HG03457 (cell line): Measurements from ENCODE around the gene GAPDHS.

ENCODE experiments used
- ATAC-seq: cut with Tn5 transposase; IDR thresholded peaks from one replicate; pipeline ENCODE4 v1.9.1; 2021; ENCODE audit warnings: moderate number of reproducible peaks; ENCODE audit not compliant: unreplicated experiment

Gene GAPDHS

DNA sequence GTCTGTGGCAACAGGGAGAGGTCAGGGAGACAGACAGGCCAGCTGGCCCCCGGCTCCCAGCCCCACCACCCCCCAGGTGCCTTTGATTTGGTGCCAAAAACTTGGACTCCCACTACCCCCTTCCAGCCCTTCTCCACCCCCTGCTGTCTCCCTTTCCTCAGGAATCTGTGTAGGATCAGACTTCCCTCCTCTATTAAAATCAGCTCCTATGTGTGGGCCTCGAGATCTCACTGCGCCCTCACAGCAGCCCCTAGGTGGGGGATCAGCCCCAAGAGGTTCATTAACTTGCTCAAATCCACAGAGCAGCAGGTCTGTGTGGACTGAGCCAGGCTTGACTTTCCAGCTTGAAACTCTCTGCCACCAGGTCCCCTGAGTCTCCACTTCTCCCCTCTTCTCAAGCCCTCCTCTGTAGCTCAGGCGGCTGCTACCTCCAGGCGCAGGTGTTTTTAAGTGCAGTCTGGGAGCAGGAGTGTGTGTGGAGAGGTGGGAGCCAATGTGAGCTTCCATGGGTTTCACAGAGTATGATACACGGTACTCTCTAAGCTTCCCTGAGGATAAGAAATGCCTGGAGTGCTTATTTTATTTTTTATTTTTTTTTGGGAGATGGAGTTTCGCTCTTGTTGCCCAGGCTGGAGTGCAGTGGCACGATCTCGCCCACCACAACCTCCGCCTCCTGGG, 1.7 kb downstream of the GAPDHS start:
- ATAC-seq, result no peak

GRCh38 chr19:35539314-35539713, 6.1 kb downstream of the GAPDHS start:
- ATAC-seq, result no peak

GRCh38 chr19:35539850-35540249, 6.6 kb downstream of the GAPDHS start:
- ATAC-seq, result no peak

DNA sequence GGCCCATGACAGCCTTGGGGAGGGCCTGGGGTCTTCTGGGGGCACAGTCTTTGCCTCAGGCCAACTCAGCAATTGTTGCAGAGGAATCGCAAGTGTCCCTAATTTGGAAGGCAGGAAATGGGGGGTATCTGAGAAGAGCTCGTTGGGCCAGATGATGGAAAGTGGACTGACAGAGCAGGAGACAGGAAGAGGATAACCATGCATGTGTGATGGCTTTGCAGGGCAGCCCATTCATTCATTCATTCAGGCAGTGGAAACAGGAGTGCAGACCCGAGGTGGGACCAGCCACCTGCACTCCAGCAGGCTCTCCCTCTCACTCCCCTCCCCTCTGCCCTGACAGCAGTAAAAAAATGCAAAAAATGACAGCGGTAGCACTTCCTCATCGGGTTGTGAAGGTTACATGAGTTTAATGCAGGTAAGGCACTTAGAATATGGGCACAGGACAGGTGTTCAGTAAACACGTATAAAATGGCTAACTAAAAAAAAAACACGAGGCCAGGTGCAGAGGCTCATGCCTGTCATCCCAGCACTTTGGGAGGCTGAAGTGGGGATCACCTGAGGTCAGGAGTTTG, 7.2 kb downstream of the GAPDHS start:
- ATAC-seq, result no peak

- no peak for ATAC-seq
These were observed 9.0 kb downstream of the GAPDHS start for GRCh38 chr19:35542209-35542608.

- ATAC-seq, result no peak
These were observed 10.2 kb downstream of the GAPDHS start for GRCh38 chr19:35543280-35544109.

DNA sequence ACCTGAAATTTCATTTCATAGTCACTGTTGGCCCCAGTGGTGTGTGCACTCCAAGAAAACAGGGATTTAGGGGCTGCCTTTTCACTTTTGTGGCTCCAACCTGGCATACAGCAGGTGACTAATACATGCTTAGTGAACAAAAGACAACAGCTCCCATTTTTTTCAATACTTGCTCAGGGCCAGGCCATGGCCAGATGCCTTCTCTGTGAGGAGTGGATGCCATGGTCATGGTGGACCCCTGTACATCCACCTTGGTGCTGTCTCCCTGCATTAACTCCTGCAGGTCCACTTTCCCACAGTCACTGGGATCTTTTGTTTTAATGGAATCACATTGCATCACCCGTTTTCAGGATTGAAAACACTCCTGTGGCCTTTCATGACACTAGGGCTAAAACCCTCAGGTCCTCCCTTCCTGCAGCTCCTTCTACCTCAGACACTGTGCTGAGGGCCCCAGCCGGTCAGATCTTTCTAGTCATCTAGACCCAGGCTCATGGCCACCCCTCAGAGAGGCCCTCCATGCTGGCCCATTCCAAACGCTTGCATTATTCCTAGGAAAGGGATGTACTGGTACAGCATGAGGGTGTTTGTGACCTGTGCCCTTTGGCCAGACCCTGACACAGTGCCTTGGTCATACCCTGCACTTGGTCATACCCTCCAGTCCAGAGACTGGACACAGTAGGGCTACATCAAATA, 11.0 kb downstream of the GAPDHS start:
- no peak for ATAC-seq

GRCh38 chr19:35545001-35545854, 12.0 kb downstream of the GAPDHS start, which contains the start of gene TMEM147:
TSS of gene TMEM147 (plus strand) at chr19:35545626. CDS start at chr19:35545740, 114 bp downstream.
- peak; percentile 59 for ATAC-seq

- no peak for ATAC-seq
These were observed 12.7 kb downstream of the GAPDHS start for GRCh38 chr19:35545855-35546381.

DNA sequence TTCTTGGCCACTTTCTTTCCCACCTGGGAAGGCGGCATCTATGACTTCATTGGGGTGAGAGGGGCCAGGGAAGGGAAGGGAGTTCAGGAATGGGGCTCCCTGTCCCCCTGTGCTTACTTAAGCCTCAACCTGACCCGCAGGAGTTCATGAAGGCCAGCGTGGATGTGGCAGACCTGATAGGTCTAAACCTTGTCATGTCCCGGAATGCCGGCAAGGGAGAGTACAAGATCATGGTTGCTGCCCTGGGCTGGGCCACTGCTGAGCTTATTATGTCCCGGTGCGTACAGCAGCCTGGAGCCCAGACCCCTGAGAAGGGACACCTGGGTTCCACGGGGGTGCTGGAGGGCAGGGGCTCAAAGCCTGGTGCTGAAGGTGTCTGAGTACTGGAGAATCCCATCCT, 13.3 kb downstream of the GAPDHS start:
- ATAC-seq, result no peak

DNA sequence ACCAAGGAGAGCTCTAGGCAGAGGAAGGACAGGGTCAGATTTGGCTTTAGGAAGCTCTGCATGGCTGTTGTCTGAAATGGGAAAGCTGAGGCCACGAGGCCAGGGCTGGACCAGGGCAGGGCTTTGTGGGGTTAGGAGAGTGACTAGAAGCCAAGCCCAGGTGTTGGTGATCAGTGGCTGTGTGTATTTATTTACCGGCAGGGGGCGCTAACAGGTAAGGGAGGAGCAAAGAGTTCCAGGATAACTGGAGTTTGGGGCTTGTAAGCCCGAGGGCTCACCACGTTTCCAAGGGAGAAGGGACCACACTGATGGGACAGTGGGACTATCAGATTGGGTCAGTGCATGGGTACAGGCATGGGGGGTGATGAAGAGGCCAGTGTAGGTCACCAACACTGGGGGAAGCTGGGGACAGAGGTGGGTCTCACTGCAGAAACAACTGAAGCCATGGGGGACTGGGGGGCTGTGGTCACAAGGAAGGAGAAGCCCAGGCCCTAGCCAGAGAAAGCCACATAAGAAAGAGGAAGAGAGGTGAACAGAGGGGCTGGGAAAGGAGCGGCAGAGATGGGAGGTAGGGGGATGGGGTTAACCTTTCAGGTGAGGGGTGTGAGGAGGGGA, 16.0 kb downstream of the GAPDHS start:
- no peak for ATAC-seq

GRCh38 chr19:35549879-35550523, 16.7 kb downstream of the GAPDHS start:
- ATAC-seq, result no peak

DNA sequence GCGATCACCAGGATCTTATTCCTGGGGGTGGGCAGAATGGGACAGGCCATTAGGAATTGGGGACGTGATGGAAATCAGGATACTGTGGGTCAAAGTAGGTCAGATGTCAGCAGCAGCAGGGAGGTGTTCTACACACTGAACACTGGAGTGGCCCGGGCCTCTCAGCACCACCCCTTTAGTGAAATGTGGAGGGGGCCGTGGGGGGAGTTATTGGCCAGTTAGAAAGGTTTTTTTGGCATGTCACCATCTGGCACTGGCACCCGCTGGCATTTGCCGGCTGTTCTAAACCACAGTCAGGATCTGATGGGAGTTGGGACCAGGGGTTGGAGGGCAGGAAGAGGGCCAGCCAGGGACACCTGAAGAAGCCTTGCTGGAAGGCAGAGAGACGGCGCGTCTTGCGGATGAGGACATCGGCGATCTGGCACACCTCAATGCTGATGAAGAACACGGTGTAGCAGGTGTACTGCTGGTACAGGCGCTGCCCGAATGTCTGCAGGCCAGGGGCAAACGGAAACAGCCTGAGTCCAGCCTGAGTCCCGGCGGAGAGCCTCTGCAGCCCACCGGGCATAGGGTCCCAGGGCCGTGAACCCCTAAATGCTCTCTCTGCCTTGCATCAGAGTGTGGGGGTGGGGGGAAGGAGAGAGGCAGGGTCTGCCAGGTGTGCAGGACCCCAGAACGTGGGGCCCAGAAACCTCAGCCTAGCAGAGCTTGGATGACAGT, 18.0 kb downstream of the GAPDHS start:
- ATAC-seq, result no peak

- no peak for ATAC-seq
These were observed 19.5 kb downstream of the GAPDHS start for GRCh38 chr19:35552534-35553384.

- no peak for ATAC-seq
These were observed 20.2 kb downstream of the GAPDHS start for GRCh38 chr19:35553385-35554000.

DNA sequence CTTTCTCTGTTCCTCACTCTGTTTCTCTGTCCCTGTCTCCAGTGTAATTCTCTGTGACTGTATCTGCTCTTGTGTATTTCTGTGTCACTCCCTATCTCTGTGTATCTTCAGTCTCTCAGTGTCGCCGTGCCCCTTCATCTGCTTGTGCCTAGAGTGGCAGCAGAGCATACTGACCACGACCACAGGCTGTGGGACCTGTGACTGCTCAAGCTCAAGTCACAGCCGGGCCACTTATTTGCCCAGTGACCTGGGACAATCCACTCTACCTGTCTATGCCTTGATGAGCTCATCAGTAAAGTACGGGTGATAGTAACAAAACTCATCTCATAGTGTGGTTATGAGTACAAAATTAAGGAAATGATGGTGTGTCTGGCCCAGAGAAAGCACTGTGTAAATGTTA, 20.8 kb downstream of the GAPDHS start:
- no peak for ATAC-seq

DNA sequence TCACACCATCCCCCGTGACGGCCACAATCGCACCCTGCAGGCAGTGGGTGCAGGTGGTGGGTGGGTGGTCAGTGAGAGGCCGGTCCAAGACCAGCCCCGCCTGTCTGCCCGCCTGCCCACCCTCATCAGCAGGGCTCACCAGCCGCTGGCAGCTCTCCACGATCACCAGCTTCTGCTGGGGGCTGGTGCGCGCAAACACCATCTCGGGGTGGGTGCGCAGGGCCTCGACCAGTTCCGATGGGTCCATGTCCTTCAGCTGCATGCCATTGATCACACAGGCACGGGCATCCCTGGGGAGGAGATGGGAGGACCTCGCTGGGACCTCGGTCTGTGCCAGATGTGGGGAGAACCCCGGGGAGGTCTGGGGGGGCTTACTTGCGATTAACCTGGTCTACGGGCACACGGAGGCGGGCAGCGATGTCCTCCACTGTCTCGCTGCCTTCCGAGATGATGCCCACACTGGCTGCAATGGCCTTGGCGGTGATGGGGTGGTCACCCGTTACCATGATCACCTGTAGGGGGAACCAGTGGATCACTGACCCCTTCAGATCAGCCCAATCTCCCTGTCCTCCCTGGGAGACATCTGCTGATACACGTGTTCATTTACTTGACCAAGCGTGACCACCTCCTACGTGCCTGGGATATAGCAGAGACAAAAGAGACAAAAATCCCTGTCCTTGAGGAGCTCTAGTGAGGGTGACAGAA, 22.2 kb downstream of the GAPDHS start:
- no peak for ATAC-seq
